Measurements from ENCODE around the gene C12orf54. TPM values are rescaled to one million over a fixed set of nuclear protein-coding genes. Genes with fewer than 3 reads are reported as not detected.

C12orf54 gene
- total and polyA plus RNA-seq, 2 of the 13 experiments (the other 11 are each of a cell fraction or from before 2014, with no cell fraction given), result not detected

DNA sequence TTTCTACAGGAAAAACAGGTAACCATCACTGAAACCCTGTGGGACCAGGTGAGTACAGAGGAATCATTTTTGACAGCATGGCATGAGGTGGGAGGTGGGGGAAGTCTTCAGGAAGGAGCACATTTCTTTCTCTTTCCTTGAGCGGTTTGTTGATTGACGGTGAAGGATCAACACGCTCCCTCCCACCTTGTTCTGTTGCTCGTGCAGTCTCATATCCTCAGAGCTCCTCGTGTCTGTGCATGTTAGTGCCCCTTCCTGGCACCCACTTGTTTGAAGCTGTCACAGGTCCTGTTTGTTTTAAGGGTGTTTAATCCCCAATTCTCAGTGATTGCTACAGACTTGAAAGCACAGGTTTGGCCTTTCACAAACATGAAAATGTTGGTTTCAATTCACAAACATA, 4.4 kb downstream of the C12orf54 start (continued):
- TF ChIP-seq ZBTB14 (CRISPR knock-in tag; IDR thresholded peaks at IDR 0.05) (no peak), NR3C1 (CRISPR knock-in tag; IDR thresholded peaks at IDR 0.05) (no peak), TBX3 (IDR thresholded peaks at IDR 0.05; ENCODE audit: borderline replicate concordance) (no peak), ZFYVE20 (CRISPR knock-in tag; IDR thresholded peaks at IDR 0.05; ENCODE audit: borderline replicate concordance, low read depth) (no peak), STAT5B (CRISPR knock-in tag; IDR thresholded peaks at IDR 0.05) (no peak), CCAR2 (optimal IDR thresholded peaks at IDR 0.05; ENCODE audit: low read depth, low read length) (no peak), PCBP1 (IDR thresholded peaks at IDR 0.05; ENCODE audit: borderline replicate concordance, low read depth, low read length) (no peak), ZNF709 (CRISPR knock-in tag; IDR thresholded peaks at IDR 0.05) (no peak), ZNF775 (CRISPR knock-in tag; IDR thresholded peaks at IDR 0.05; ENCODE audit: borderline replicate concordance) (no peak), ZNF292 (CRISPR knock-in tag; IDR thresholded peaks at IDR 0.05; ENCODE audit: borderline replicate concordance, low read depth) (no peak)
- TF ChIP-seq, protein P1, sequence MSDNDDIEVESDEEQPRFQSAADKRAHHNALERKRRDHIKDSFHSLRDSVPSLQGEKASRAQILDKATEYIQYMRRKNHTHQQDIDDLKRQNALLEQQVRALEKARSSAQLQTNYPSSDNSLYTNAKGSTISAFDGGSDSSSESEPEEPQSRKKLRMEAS (IDR thresholded peaks at IDR 0.05), result no peak

DNA sequence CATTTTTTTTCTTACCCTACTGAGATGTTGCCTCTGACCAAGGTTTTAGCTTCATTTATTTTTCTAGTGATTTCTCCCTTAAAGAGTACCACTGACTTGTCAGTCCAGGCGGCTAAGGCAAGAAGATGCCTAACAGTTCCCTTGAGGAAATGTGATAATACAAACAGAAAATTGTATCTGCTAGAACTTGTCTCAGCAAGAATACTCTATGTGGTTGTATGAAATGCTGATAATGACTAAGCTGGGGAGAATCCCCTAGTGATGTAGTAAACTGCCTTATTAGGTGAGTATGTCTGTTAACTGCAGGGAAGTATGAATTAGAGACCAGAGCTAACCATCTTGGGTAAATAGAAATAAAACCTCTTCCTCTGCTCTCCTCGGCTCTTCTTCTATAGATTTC, 6.7 kb downstream of the C12orf54 start:
- ChIA-PET CTCF (ENCODE audit: low intra/inter-chr PET ratio, low total read pairs) (no interaction called here), POLR2A (no interaction called here)
- TF ChIP-seq DNMT3B (CRISPR knock-in tag; conservative IDR thresholded peaks at IDR 0.05), result no peak
- TF ChIP-seq ZNF558 (CRISPR knock-in tag; IDR thresholded peaks at IDR 0.05; ENCODE audit: borderline replicate concordance), result no peak
- no peak for TF ChIP-seq ZIK1 (CRISPR knock-in tag; IDR thresholded peaks at IDR 0.05; ENCODE audit: borderline replicate concordance, low read depth)
- TF ChIP-seq, protein P2, sequence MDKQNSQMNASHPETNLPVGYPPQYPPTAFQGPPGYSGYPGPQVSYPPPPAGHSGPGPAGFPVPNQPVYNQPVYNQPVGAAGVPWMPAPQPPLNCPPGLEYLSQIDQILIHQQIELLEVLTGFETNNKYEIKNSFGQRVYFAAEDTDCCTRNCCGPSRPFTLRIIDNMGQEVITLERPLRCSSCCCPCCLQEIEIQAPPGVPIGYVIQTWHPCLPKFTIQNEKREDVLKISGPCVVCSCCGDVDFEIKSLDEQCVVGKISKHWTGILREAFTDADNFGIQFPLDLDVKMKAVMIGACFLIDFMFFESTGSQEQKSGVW (CRISPR knock-in tag; IDR thresholded peaks at IDR 0.05; ENCODE audit: borderline replicate concordance), result no peak
- TF ChIP-seq KDM4B (CRISPR knock-in tag; IDR thresholded peaks at IDR 0.05), result no peak
- no peak for TF ChIP-seq PHB2 (IDR thresholded peaks at IDR 0.05; ENCODE audit: partially characterized antibody)
- no peak for TF ChIP-seq ARHGAP35 (CRISPR knock-in tag; IDR thresholded peaks at IDR 0.05; ENCODE audit: borderline replicate concordance)
- no peak for TF ChIP-seq ZSCAN12 (CRISPR knock-in tag; IDR thresholded peaks at IDR 0.05)
- TF ChIP-seq CHD4 (IDR thresholded peaks at IDR 0.05; ENCODE audit: borderline replicate concordance, low read length), result no peak
- ATAC-seq (no peak), DNase-seq (ENCODE audit: low spot score) (no peak), FAIRE-seq (no peak)
- Histone ChIP-seq H3K9ac (ENCODE audit: insufficient read depth, low read depth, low read length) (no peak overlapping the region), H3K27me3 (ENCODE audit: control insufficient read depth in 1 of 2, insufficient read depth in 2 of 2, low read length in 2 of 2) (peaks cover 0 to 12% of the 10 kb centered on the region in 2 experiments; a peak in 2 of 5 replicates), H3K36me3 (replicated peaks in 1 of 2; ENCODE audit: control insufficient read depth in 1 of 2, insufficient read depth in 2 of 2, low read length in 2 of 2) (no peaks in the 10 kb centered on the region), H2AFZ (ENCODE audit: low read length) (no peak overlapping the region), H3K79me2 (ENCODE audit: insufficient read depth, low read length) (no peaks in the 10 kb centered on the region), H3K27ac (ENCODE audit: extremely low read length, insufficient read depth, low read length) (no peak overlapping the region), H3K4me1 (ENCODE audit: insufficient read depth, low read length) (no peaks in the 10 kb centered on the region), H3K4me3 (replicated peaks in 1 of 3; ENCODE audit: insufficient read depth in 1 of 3, low read depth in 2 of 3, low read length in 3 of 3) (no peak overlapping the region), H4K20me1 (ENCODE audit: insufficient read depth, low read length) (no peaks in the 10 kb centered on the region), H3K9me3 (ENCODE audit: low read length) (no peaks in the 10 kb centered on the region), H3K4me2 (ENCODE audit: low read depth, low read length) (no peak overlapping the region)
- in situ Hi-C loops (cut with HindIII; ENCODE audit: extremely low pct_ligation_motif_present, low pct_unique_long_range_greater_than_20kb) (no loop called here), intact Hi-C loops (cut with micrococcal nuclease; ENCODE audit: unreplicated experiment) (no loop called here)
- 4% methylated on average over 2 of the region's 2 CpGs for WGBS (ENCODE audit: low lambda C conversion rate)
- no TSS peak for BruUV-seq (replicated peaks)
